ENCODE results near the gene MED13L. TPM values are rescaled to one million over a fixed set of nuclear protein-coding genes. Genes with fewer than 3 reads are reported as not detected.

Gene MED13L
- total and polyA plus RNA-seq, 2 of the 8 experiments (the other 6 are each of a cell fraction or from before 2014, with no cell fraction given), result 15.9 to 51.7 TPM

DNA sequence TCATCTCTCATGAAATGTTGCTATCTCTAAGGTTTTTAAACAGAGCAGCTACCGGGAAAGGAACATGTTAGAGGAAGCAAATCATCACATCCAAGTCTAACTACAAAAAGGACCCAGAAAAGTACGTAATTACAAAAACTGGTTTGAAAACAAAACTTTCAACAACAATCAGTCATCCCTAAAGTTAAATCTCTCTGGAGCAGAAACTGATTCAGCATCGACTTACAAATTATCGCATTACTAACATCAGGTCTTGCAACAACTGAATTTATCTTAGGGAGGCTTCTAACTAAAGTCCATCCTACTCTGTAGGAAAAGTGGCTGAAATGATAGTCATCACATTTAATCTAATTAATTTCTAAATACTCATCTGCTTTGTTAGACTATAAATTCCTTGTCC, 137.0 kb downstream of the MED13L start:
- Histone ChIP-seq H2BK12ac (ENCODE audit: low read depth, low read length) (no peak overlapping the region), H4K8ac (ENCODE audit: extremely low read depth, insufficient read depth, low read length) (no peak overlapping the region), H2AK5ac (ENCODE audit: low read depth, low read length) (no peak overlapping the region), H3K4me1 (replicated peaks in 1 of 4; ENCODE audit: control insufficient read depth in 3 of 4, insufficient read depth in 4 of 4, low read length in 3 of 4) (peaks cover 0 to 10% (median 7%) of the 10 kb centered on the region in 4 experiments; a peak in 5 of 7 replicates), H3K4ac (replicated peaks; ENCODE audit: insufficient read length, low read depth, low read length) (no peak overlapping the region), H4K91ac (replicated peaks; ENCODE audit: insufficient read length, low read length) (no peak overlapping the region), H3K4me3 (ENCODE audit: extremely low read depth in 1 of 4, insufficient read depth in 2 of 4, low read depth in 3 of 4, low read length in 4 of 4) (no peak overlapping the region), H3K79me2 (ENCODE audit: control insufficient read depth in 1 of 2, insufficient read depth in 2 of 2, low read length in 2 of 2) (peaks cover 3 to 89% of the 10 kb centered on the region in 2 experiments; a peak in 3 of 4 replicates), H3K56ac (replicated peaks; ENCODE audit: insufficient read length, low read depth, low read length) (no peak overlapping the region), H4K20me1 (replicated peaks in 1 of 2; ENCODE audit: control insufficient read depth in 1 of 2, insufficient read depth in 2 of 2, low read length in 2 of 2) (peaks cover 2% of the 10 kb centered on the region in 2 experiments), H3K27me3 (replicated peaks in 1 of 4; ENCODE audit: control insufficient read depth in 3 of 4, extremely low read depth in 1 of 4, insufficient read depth in 3 of 4, low read length in 3 of 4) (no peaks in the 10 kb centered on the region), H2BK15ac (ENCODE audit: low read length) (no peak overlapping the region), H3K9me3 (ENCODE audit: insufficient read depth in 2 of 2, low read depth in 1 of 2, low read length in 1 of 2) (no peaks in the 10 kb centered on the region), H3K27ac (ENCODE audit: low read depth, low read length) (no peak overlapping the region), H3K9ac (replicated peaks in 1 of 4; ENCODE audit: extremely low read depth in 1 of 4, low read depth in 3 of 4, low read length in 3 of 4) (no peak overlapping the region), H3K79me1 (ENCODE audit: low read depth, low read length) (peaks cover 2% of the 10 kb centered on the region; the same call in 1 of the 2 replicates), H2BK120ac (replicated peaks; ENCODE audit: low read depth, low read length) (no peak overlapping the region), H3K36me3 (ENCODE audit: control insufficient read depth in 2 of 4, insufficient read depth in 4 of 4, low read length in 3 of 4) (no peaks in the 10 kb centered on the region), H3K4me2 (ENCODE audit: insufficient read depth in 1 of 2, low read depth in 2 of 2, low read length in 2 of 2) (no peak overlapping the region), H2BK5ac (ENCODE audit: low read depth, low read length) (no peak overlapping the region), H4K5ac (ENCODE audit: insufficient read length, low read depth, low read length) (no peak overlapping the region), H3K14ac (ENCODE audit: insufficient read length) (no peak overlapping the region), H3K23ac (ENCODE audit: insufficient read length) (no peak overlapping the region), H2BK20ac (ENCODE audit: low read length) (no peak overlapping the region), H3K23me2 (ENCODE audit: low read depth, low read length) (no peaks in the 10 kb centered on the region), H2AFZ (ENCODE audit: low read length) (no peak overlapping the region), H3K18ac (ENCODE audit: extremely low read depth, low read length) (no peak overlapping the region)
- POLR2A ChIA-PET (ENCODE audit: partially characterized antibody), result interaction anchor here (1.5 kb wide), 1 partner anchor 32 kb away, joined by 4 read pairs; no protein-coding TSS in a partner anchor
- FAIRE-seq (no peak), DNase-seq (ENCODE audit: low read depth in 1 of 2, low spot score in 2 of 2) (no peak)
- 88% methylated on average over 4 of the region's 4 CpGs; no CpG with 5 or more reads in 1 of the 2 experiments for WGBS, 2 experiments (ENCODE audit: extremely low coverage in 1 of 2, insufficient coverage in 1 of 2, insufficient read length in 1 of 2, insufficient replicate concordance in 2 of 2, low coverage in 1 of 2, low lambda C conversion rate in 2 of 2, missing lambda C conversion rate in 1 of 2)
- CTCF ChIA-PET (ENCODE audit: partially characterized antibody), result interaction anchor here (1.3 kb wide), 1 partner anchor 125 kb away, joined by 4 read pairs; no protein-coding TSS in a partner anchor
- TF ChIP-seq RAD21 (IDR thresholded peaks at IDR 0.05 in 1 of 2, conservative IDR thresholded peaks at IDR 0.05 in 1 of 2; ENCODE audit: low read depth in 2 of 2, low read length in 2 of 2), result no peak
- TF ChIP-seq TEAD4 (IDR thresholded peaks at IDR 0.05; ENCODE audit: low read depth, low read length), result no peak
- TF ChIP-seq CBX8 (IDR thresholded peaks at IDR 0.05; ENCODE audit: borderline replicate concordance, low read depth, low read length), result no peak
- no peak for TF ChIP-seq JUND (IDR thresholded peaks at IDR 0.05; ENCODE audit: low read length)
- no peak for TF ChIP-seq ATF2 (IDR thresholded peaks at IDR 0.05; ENCODE audit: low read length)
- TF ChIP-seq TBP (IDR thresholded peaks at IDR 0.05; ENCODE audit: low read depth, low read length), result no peak
- TF ChIP-seq JUN (IDR thresholded peaks at IDR 0.05; ENCODE audit: low read depth, low read length), result no peak
- no peak for TF ChIP-seq ATF3 (IDR thresholded peaks at IDR 0.05; ENCODE audit: insufficient read depth, low read depth, low read length)
- no peak for TF ChIP-seq EGR1 (IDR thresholded peaks at IDR 0.05; ENCODE audit: borderline replicate concordance, low read depth, low read length)
- TF ChIP-seq GTF2F1 (IDR thresholded peaks at IDR 0.05; ENCODE audit: borderline replicate concordance, low read depth, low read length), result no peak
- TF ChIP-seq SAP30 (IDR thresholded peaks at IDR 0.05; ENCODE audit: insufficient read depth, insufficient replicate concordance, low read length), result no peak
- TF ChIP-seq SIRT6 (IDR thresholded peaks at IDR 0.05; ENCODE audit: low read length), result no peak
